Cardiac fibroblast (primary cell): ENCODE measurements around the gene MAIP1.

Experiments
- DNase-seq, 2 donors: peaks; one replicate each; pipeline versions ENCODE4 v3.0.0 to v3.0.0-alpha.2; 2010; ENCODE audit warnings: low read depth in 2 of 2
- H3K4me3 ChIP-seq, 2 donors: replicated peaks in 1 of 2; 1 replicate in 1 of 2; 2 replicates in 1 of 2; pipeline ENCODE4 v1.5.1; 2011; ENCODE audit warnings: low read depth in 2 of 2, low read length in 2 of 2, mild to moderate bottlenecking in 2 of 2, moderate library complexity in 1 of 2
- CTCF ChIP-seq: IDR thresholded peaks from one replicate; pipeline ENCODE4 v1.5.1; 2011; ENCODE audit warnings: low read depth, mild to moderate bottlenecking, low read length, inconsistent platforms

Gene MAIP1

DNA sequence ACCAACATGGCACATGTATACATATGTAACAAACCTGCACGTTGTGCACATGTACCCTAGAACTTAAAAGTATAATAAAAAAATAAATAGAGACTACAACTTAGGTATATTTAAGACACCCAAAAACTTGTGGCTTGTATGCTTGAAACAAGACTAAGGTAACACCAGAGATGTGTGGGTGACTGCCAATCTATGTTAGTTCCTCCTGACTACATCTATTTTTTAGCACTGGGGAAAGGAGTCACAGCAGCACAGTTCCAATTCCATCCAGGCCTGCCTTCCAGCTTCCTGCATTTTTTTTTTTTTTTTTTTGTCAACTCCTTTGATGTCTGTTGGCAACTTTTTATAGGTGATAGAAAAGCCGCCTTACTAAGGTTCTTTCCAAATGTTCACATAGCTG, 26.1 kb upstream of the MAIP1 start:
- DNase-seq = no peak
- no peak for TF ChIP-seq CTCF
- H3K4me3 ChIP-seq = no peak overlapping the region

GRCh38 chr2:199932312-199932855, 23.0 kb upstream of the MAIP1 start:
- TF ChIP-seq CTCF = no peak
- peak in 1 of 2 donors; percentile 16 for DNase-seq
- H3K4me3 ChIP-seq = no peak overlapping the region

DNA sequence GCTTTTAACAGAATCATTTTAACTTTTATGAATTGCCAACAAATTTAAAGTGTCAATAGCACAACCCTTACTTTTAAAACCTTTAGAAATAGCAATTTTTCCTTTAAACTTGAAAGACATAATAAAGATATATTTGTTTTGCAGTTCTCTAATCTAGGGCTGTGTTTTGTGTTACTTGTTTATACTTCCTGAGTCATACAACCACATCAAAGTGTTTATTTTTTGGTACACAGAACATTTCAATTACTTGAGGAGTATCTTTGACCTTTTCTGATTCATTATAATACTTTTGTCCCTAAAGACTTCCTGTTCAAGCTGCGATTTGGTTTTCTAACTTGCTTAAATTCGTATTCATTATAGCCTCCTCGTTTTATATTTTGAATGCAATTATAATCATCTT, 21.9 kb upstream of the MAIP1 start:
- DNase-seq = peak in 1 of 2 donors; percentile 28
- no peak overlapping the region for H3K4me3 ChIP-seq
- no peak for TF ChIP-seq CTCF

DNA sequence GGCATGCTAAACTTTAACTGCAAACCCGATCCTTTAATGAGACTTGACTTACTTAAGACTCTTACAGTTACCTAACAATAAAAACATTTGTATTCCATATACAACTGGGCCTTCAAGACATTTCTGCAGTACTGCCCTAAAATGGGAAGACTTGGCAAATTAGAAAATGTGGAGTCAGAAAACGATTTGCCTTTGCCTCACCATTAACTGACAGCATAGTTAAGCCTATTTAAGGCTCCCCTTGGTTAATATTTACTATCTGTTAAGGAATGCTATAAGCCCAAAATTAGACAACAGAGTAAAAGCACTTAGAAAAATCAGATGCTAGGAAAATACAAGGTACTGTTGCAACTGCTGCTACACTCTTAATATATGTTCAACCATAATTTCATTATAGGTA, 18.8 kb upstream of the MAIP1 start:
- no peak for DNase-seq
- TF ChIP-seq CTCF = no peak
- no peak overlapping the region for H3K4me3 ChIP-seq

DNA sequence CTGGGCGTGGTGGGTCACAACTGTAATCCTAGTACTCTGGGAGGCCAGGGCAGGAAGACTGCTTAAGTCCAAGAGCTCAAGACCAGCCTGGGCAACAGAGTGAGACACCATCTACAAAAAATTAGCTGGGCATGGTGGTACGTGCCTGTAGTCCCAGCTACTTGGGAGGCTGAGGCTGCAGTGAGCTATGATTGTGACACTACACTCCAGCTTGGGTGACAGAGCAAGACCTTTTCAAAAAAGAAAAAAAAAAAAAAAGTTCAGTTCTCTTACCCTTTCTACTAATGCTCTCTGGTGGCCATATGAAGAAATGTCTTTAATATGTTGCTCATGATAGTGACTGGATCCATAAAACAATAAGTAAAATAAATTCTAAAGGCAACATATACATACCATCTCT, 15.0 kb upstream of the MAIP1 start:
- TF ChIP-seq CTCF = peak; percentile 9
- DNase-seq = peak; percentile 34 to 53

DNA sequence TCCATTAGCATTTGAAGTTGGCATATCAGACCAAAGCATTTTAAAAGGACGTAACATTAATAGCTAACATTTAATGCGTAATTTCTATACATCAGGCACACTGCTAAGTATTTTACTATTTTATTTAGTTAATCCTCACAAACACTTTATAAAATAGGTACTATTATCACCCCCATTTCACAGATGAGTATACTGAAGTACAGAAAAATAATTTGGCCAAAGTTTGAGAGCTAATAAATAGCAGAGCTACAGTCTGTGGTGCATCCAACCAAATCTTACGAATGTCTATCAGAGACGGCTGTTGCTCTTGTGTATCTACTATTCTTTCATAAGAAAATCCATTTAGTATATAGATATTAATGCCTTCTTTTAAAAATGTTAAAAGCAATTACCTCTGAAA, 12.0 kb upstream of the MAIP1 start:
- DNase-seq = no peak
- no peak overlapping the region for H3K4me3 ChIP-seq
- no peak for TF ChIP-seq CTCF

More for the DNA sequence above, 15.0 kb upstream of the MAIP1 start:
- H3K4me3 ChIP-seq = no peak overlapping the region

GRCh38 chr2:199946196-199946595, 9.2 kb upstream of the MAIP1 start:
- DNase-seq = no peak
- no peak overlapping the region for H3K4me3 ChIP-seq
- TF ChIP-seq CTCF = no peak
